ENCODE data around the gene FOXD1.
"Not testable (repeated sequence)": the region's sequence is repeated elsewhere in the genome, so short reads cannot be mapped to it uniquely, and the experiment has no call there.

The FOXD1 gene

DNA sequence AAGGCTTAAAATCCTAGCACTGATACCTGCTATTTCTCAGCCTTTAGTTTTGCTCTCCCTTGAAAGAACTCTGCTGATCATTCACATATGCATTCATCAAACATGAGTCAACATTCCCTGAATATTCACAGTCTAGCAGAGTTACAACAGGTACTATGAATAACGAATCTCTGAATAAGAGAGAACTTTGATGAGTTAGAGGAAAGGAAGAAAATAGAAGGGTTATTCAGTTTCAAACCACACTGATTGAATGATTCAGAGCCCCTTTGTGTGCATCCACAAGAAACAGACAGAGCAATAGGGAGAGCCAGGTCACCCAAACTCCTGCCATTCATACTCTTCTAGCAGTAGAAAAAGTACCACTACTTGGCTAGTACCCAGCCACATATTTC is 36.0 kb downstream of the FOXD1 start:
- DNase-seq (ENCODE audit: low read depth, low spot score) = no peak
- H3K4me1 ChIP-seq (ENCODE audit: insufficient read depth, insufficient read length) = no peaks in the 10 kb centered on the region
- H3K27me3 ChIP-seq (ENCODE audit: insufficient read depth, insufficient read length) = peaks cover 2% of the 10 kb centered on the region
- TF ChIP-seq SUZ12 (IDR thresholded peaks at IDR 0.05; ENCODE audit: extremely low read depth, insufficient read depth, insufficient read length) (no peak), YY1 (IDR thresholded peaks at IDR 0.05; ENCODE audit: insufficient read depth, insufficient read length) (no peak), ZNF274 (IDR thresholded peaks at IDR 0.05; ENCODE audit: low read depth, low read length) (no peak)
- H3K9ac ChIP-seq (ENCODE audit: insufficient read length, low read depth) = no peak overlapping the region
- no peak overlapping the region for H3K4me3 ChIP-seq (ENCODE audit: insufficient read length, low read depth)
- no peaks in the 10 kb centered on the region for H3K36me3 ChIP-seq (ENCODE audit: insufficient read depth, insufficient read length, low read length)
- peaks cover 14% of the 10 kb centered on the region for H3K9me3 ChIP-seq (ENCODE audit: insufficient read depth, low read length)

GRCh38 chr5:73411936-73412596 is 36.5 kb downstream of the FOXD1 start:
- no peak overlapping the region for H3K4me3 ChIP-seq (ENCODE audit: insufficient read length, low read depth)
- H3K27me3 ChIP-seq (ENCODE audit: insufficient read depth, insufficient read length) = no peaks in the 10 kb centered on the region
- H3K4me1 ChIP-seq (ENCODE audit: insufficient read depth, insufficient read length) = no peaks in the 10 kb centered on the region
- no peak for TF ChIP-seq YY1 (IDR thresholded peaks at IDR 0.05; ENCODE audit: insufficient read depth, insufficient read length)
- no peak for TF ChIP-seq SUZ12 (IDR thresholded peaks at IDR 0.05; ENCODE audit: extremely low read depth, insufficient read depth, insufficient read length)
- no peak for TF ChIP-seq ZNF274 (IDR thresholded peaks at IDR 0.05; ENCODE audit: low read depth, low read length)
- H3K36me3 ChIP-seq (ENCODE audit: insufficient read depth, insufficient read length, low read length) = no peaks in the 10 kb centered on the region
- H3K9ac ChIP-seq (ENCODE audit: insufficient read length, low read depth) = no peak overlapping the region
- DNase-seq (ENCODE audit: low read depth, low spot score) = peak; percentile 56
- H3K9me3 ChIP-seq (ENCODE audit: insufficient read depth, low read length) = peaks cover 14% of the 10 kb centered on the region

GRCh38 chr5:73409927-73410326 is 38.6 kb downstream of the FOXD1 start:
- peaks cover 14% of the 10 kb centered on the region for H3K9me3 ChIP-seq (ENCODE audit: insufficient read depth, low read length)
- not testable (repeated sequence) for DNase-seq (ENCODE audit: low read depth, low spot score); H3K36me3 ChIP-seq (ENCODE audit: insufficient read depth, insufficient read length, low read length); H3K4me1 ChIP-seq (ENCODE audit: insufficient read depth, insufficient read length); H3K9ac ChIP-seq (ENCODE audit: insufficient read length, low read depth); H3K27me3 ChIP-seq (ENCODE audit: insufficient read depth, insufficient read length); H3K4me3 ChIP-seq (ENCODE audit: insufficient read length, low read depth)

DNA sequence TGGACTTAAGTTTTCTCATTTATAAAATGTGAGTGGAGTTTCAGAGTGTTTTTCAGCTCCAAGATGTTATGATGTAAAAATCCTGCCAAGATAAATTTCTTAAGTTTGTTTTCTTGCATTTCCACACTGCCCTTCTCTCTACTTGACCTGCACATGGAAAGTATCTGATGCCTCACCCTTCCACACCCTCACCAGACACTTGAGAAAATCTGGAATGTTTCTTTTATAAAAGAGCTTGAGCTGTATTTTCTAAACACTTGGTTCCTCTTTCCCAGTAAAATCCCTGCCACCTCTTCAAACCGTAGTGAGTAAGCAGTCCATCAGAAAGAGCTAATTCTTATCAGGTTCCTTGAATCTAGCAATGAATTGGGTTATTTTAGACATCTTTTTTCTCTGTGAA is 42.9 kb downstream of the FOXD1 start:
- no peak overlapping the region for H3K9ac ChIP-seq (ENCODE audit: insufficient read length, low read depth)
- no peak for DNase-seq (ENCODE audit: low read depth, low spot score)
- no peaks in the 10 kb centered on the region for H3K36me3 ChIP-seq (ENCODE audit: insufficient read depth, insufficient read length, low read length)
- H3K27me3 ChIP-seq (ENCODE audit: insufficient read depth, insufficient read length) = no peaks in the 10 kb centered on the region
- no peaks in the 10 kb centered on the region for H3K9me3 ChIP-seq (ENCODE audit: insufficient read depth, low read length)
- no peaks in the 10 kb centered on the region for H3K4me1 ChIP-seq (ENCODE audit: insufficient read depth, insufficient read length)
- H3K4me3 ChIP-seq (ENCODE audit: insufficient read length, low read depth) = no peak overlapping the region
- TF ChIP-seq ZNF274 (IDR thresholded peaks at IDR 0.05; ENCODE audit: low read depth, low read length) (no peak), SUZ12 (IDR thresholded peaks at IDR 0.05; ENCODE audit: extremely low read depth, insufficient read depth, insufficient read length) (no peak), YY1 (IDR thresholded peaks at IDR 0.05; ENCODE audit: insufficient read depth, insufficient read length) (no peak)

DNA sequence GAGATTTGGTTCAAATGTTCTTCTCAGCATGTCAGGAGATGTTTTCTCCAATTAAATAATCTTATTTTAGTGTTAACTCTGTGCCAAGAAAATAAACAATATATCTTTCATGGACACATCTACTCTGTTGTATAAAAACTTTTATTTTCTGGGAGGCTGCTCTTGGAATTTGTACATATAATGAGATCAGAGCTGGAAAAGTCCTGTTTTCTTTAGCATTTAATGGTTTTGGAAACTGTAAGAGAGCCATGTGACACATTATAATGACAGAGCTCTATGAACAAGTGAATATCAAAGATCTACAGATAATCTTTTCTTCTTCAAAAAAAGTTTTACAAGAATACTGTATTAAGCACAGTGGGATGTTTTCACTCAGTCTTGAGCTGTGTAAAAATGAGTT is 48.8 kb downstream of the FOXD1 start:
- Histone ChIP-seq H3K4me3 (ENCODE audit: insufficient read length, low read depth) (no peak overlapping the region), H3K27me3 (ENCODE audit: insufficient read depth, insufficient read length) (no peaks in the 10 kb centered on the region), H3K9ac (ENCODE audit: insufficient read length, low read depth) (no peak overlapping the region), H3K4me1 (ENCODE audit: insufficient read depth, insufficient read length) (no peaks in the 10 kb centered on the region), H3K9me3 (ENCODE audit: insufficient read depth, low read length) (no peaks in the 10 kb centered on the region), H3K36me3 (ENCODE audit: insufficient read depth, insufficient read length, low read length) (no peaks in the 10 kb centered on the region)
- TF ChIP-seq ZNF274 (IDR thresholded peaks at IDR 0.05; ENCODE audit: low read depth, low read length) = no peak
- no peak for TF ChIP-seq YY1 (IDR thresholded peaks at IDR 0.05; ENCODE audit: insufficient read depth, insufficient read length)
- no peak for TF ChIP-seq SUZ12 (IDR thresholded peaks at IDR 0.05; ENCODE audit: extremely low read depth, insufficient read depth, insufficient read length)
- DNase-seq (ENCODE audit: low read depth, low spot score) = no peak

All from NT2/D1 (cell line).